Activated CD4-positive, alpha-beta T cell treated with anti-CD3 and anti-CD28 coated beads for 48 hours (primary cell): ENCODE results near the gene IMMP1L.
A peak's percentile ranks its signal among the peaks of the same experiment; 100 is the strongest.

Source experiments
- DNase-seq: peaks from one replicate; pipeline ENCODE4 v3.0.0-alpha.2; 2020

The IMMP1L gene

GRCh38 chr11:31474083-31474482 lies 35.3 kb downstream of the IMMP1L start:
- no peak for DNase-seq

- no peak for DNase-seq
Measured at GRCh38 chr11:31464436-31464835, 45.0 kb downstream of the IMMP1L start.

- DNase-seq: no peak
Measured at GRCh38 chr11:31455177-31455576, 54.2 kb downstream of the IMMP1L start.

- no peak for DNase-seq
Measured at GRCh38 chr11:31450841-31451240, 58.6 kb downstream of the IMMP1L start.

- DNase-seq: no peak
Measured at GRCh38 chr11:31449040-31449439, 60.4 kb downstream of the IMMP1L start.

GRCh38 chr11:31445621-31446020 lies 63.8 kb downstream of the IMMP1L start:
- DNase-seq: no peak

- DNase-seq: no peak
Measured at GRCh38 chr11:31443802-31444201, 65.6 kb downstream of the IMMP1L start.

- no peak for DNase-seq
Measured at GRCh38 chr11:31442086-31442485, 67.3 kb downstream of the IMMP1L start.

- DNase-seq: no peak
Measured at GRCh38 chr11:31441296-31441695, 68.1 kb downstream of the IMMP1L start.

- DNase-seq: no peak
Measured at GRCh38 chr11:31437742-31438435, 71.5 kb downstream of the IMMP1L start.

- no peak for DNase-seq
Measured at GRCh38 chr11:31433851-31434250, 75.6 kb downstream of the IMMP1L start.

GRCh38 chr11:31424652-31425051 lies 84.8 kb downstream of the IMMP1L start:
- DNase-seq: no peak

- no peak for DNase-seq
Measured at GRCh38 chr11:31422703-31423102, 86.7 kb downstream of the IMMP1L start.

- DNase-seq: no peak
Measured at GRCh38 chr11:31421820-31422219, 87.6 kb downstream of the IMMP1L start.

GRCh38 chr11:31419669-31420068 lies 89.8 kb downstream of the IMMP1L start:
- no peak for DNase-seq

GRCh38 chr11:31419138-31419537 lies 90.3 kb downstream of the IMMP1L start:
- no peak for DNase-seq

GRCh38 chr11:31417816-31418215 lies 91.6 kb downstream of the IMMP1L start:
- no peak for DNase-seq

- no peak for DNase-seq
Measured at GRCh38 chr11:31417357-31417756, 92.1 kb downstream of the IMMP1L start.

- no peak for DNase-seq
Measured at GRCh38 chr11:31415435-31415834, 94.0 kb downstream of the IMMP1L start.

- DNase-seq: no peak
Measured at GRCh38 chr11:31414338-31414737, 95.1 kb downstream of the IMMP1L start.

GRCh38 chr11:31412946-31413345 lies 96.5 kb downstream of the IMMP1L start:
- no peak for DNase-seq

- DNase-seq: peak; percentile 4
Measured at GRCh38 chr11:31408201-31408600, 101.2 kb downstream of the IMMP1L start.

- no peak for DNase-seq
Measured at GRCh38 chr11:31404614-31405013, 104.8 kb downstream of the IMMP1L start.

- no peak for DNase-seq
Measured at GRCh38 chr11:31397239-31397834, 112.1 kb downstream of the IMMP1L start.

- DNase-seq: no peak
Measured at GRCh38 chr11:31387379-31387778, 122.0 kb downstream of the IMMP1L start.
